HG03139 (cell line): ENCODE results near the gene PMS1.
A peak's percentile ranks its signal among the peaks of the same experiment; 100 is the strongest.
"Not testable (repeated sequence)": the region's sequence is repeated elsewhere in the genome, so short reads cannot be mapped to it uniquely, and the experiment has no call there.

Source experiments
- ATAC-seq: cut with Tn5 transposase; IDR thresholded peaks from one replicate; pipeline ENCODE4 v1.9.1; 2021; ENCODE audit not compliant: unreplicated experiment

PMS1 gene

DNA sequence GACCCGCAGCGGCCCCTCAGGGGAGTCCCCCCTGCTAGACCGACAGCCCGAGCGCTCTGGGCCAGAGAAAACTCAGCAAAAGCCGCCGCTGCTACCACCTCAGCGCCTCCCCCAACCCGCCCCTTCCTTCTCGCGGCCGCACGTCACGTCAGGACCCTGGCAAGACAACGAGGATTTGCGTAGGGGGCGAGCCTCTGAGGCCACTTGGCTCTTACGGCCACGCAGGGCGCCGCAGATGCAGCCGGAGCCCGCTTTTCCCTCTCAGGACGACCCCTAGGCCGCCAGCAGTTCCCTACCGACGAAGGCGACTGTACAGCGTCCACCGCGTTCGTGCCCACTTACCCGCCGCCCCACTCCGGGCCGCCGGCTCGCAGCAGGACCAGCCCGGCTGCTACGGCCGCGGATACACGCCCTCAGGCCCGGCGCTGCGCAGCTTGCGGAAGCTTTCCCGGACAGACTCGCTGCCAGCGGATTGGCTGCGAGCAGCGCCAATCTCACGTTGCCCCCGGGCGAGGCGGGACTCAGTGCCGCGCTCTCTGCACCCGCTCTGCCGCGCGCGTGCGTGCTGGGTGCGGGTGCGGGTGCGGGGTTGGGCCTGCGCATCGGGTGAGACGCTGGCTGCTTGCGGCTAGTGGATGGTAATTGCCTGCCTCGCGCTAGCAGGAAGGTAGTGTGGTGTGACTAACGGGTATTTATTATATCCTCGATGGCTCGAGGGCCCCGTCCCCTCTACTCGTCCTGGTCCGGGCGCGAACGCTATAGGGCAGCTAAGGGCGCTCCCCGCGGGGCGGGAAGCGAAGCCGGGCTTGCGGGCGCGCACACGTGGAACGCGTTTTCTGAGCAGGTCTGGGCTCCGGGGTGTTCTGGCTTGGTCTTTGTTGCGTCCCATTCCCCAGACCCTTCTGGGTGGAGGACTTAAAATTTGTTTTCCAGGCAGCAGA is at the start of gene PMS1, which contains the start of gene ORMDL1:
Gene PMS1 (plus strand): TSS at position 524 of the 941 bp plus-strand sequence. CDS start 7,360 bp downstream, outside the sequence.
Gene ORMDL1 (minus strand): TSS at position 413 of the 941 bp plus-strand sequence. CDS start 1,744 bp downstream, outside the sequence.
- ATAC-seq = peak; percentile 92

DNA sequence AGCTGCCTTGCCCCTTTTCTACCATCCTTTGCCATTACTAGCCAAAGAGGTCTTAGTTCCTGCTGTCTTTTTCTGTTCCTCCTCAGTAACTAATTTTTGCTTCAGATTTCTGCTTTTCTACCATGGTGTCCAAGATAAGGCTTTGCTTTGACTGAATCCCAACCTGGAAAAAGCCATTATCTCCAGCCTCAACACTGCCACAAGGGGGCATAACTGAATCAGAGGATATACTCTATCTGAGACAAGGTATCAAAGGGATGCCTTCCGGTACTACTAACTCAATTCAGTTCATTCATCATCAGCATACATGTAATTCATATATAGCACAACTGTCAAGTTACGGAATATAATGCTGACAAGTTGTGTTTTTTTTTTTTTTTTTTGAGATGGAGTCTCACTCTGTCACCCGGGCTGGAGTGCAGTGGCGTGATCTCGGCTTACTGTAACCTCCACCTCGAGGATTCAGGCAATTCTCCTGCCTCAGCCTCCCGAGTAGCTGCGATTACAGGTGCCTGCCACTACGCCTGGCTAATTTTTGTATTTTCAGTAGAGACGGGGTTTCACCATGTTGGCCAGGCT is 33.1 kb upstream of the PMS1 start:
- peak; percentile 54 for ATAC-seq

DNA sequence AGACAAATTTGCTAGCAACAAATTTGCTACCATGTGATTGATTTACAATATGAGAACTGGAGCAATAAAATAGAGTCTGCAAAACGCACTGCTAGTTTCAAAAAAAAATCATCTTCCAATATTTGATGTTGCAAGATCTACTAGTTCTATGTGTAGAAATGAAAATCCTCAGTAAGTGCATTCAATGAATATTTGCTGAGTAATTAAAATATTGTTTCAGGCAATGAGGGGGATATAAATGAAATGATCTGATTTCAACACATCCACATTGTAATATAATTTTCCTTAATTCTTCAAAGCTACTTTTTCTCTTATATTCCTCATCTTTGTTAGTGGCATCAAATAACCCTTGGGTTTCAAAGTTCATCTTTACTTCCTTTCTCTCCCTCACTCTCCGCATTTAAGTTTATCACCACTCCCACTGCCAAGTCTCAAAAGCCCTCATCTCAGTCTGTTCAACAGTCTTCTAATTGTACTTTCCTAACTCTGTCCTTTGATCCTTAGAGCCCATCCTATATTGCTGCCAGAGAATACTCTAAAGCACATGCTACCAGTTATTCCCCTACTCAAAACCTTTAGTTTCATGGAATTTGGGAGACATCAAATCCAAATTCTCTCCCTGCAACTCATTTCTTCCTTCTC is 27.8 kb upstream of the PMS1 start:
- ATAC-seq = no peak

DNA sequence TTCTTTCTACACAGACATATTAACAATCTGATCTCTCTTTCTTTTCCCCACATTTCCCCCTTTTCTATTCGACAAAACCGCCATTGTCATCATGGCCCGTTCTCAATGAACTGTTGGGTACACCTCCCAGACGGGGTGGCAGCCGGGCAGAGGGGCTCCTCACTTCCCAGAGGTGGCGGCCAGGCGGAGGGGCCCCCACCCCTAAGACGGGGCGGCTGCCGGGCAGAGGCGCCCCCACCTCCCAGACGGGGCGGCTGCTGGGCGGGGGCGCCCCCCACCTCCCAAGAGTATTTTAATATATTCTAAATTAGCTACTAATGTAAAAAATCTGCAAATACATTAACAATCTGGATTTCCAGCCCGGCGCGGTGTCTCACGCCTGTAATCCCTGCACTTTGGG is 24.1 kb upstream of the PMS1 start:
- not testable (repeated sequence) for ATAC-seq

DNA sequence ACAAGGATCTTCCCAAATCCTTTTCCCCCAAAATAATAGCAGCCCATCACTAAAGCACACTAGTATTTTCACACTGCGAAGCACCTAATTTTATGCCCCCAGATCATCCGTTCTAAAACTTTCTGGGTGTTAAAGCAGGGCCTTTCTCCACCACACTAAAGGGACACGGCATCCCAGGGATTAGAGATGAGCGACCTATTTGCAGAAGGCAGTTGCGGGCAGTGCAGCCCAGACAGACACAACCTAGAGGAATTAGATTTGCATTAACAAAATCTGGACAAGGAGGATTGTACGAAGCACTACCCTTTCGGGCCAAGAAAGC is 22.1 kb upstream of the PMS1 start:
- ATAC-seq = no peak

DNA sequence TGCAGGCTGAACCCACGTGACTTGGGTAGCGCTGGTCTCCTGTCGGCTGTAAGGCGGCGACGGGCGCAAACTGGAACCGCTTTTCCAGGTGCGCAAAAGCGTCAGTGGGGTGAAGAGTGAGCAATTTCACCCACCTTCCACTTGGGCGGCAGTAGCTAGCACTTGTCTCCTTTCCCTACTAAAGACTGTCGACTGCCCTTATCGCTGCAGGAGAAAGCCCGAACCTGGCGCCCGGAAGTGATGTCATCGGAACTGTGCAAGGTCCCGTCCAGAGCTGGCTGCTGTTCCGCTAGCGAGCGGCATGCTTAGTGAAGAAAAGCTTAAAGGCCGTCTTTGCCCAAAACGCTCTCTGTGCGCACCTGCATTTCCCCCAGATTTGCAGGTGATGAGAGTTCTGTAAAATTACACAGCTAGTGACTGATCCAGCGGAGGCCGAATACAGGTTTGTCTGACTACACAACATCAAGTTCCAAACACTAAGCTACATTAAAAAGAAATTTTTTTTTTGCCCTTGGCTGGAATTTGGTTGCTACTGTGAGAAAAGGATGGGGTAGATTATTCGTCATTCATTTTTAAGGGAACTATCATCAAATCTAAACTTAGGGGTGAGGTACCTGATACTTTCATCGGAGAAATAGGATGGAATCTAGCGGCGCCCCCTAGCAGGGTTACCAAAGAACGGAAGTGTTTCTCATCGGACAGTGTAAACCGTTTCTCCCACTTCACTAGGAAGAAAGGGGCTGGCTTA is 21.5 kb upstream of the PMS1 start, which contains the start of gene OSGEPL1:
Gene OSGEPL1 (minus strand): TSS at position 242 of the 748 bp plus-strand sequence. CDS start 1,152 bp downstream, outside the sequence.
- peak; percentile 97 for ATAC-seq

DNA sequence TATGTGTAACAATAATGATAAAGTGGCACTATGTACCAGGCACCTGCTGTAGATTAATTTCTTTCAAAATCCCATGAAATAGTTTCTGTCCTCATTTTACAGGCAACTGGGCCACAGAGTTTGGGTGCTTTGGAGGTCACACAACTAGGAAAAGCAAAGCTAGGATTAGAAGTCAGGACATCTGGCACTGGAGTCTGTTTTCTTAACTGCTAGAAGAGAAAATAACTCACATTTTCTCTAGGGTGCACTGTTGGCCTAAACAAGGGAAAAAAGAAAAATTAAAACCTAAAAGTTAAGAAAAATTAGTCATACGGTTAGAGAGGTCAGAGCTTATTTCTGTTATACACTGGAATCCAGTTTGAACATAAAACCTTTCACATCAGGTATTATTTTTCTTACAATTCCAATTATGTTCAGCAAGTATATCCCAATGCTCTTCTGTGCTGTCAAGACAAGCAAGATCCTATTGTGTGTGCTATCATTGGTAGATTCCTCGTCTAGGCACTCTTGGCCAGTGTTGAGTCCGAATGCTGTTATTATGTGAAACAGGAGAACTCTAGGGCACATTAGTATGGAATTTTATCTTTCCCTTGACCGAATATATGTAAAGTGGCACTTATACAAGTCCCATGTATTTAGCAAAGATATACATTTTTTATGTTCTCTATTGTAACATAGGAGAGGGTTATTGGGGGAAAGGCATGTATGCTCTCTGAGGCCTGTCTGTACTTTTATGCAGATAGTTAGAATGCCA is 20.2 kb upstream of the PMS1 start:
- ATAC-seq = no peak

DNA sequence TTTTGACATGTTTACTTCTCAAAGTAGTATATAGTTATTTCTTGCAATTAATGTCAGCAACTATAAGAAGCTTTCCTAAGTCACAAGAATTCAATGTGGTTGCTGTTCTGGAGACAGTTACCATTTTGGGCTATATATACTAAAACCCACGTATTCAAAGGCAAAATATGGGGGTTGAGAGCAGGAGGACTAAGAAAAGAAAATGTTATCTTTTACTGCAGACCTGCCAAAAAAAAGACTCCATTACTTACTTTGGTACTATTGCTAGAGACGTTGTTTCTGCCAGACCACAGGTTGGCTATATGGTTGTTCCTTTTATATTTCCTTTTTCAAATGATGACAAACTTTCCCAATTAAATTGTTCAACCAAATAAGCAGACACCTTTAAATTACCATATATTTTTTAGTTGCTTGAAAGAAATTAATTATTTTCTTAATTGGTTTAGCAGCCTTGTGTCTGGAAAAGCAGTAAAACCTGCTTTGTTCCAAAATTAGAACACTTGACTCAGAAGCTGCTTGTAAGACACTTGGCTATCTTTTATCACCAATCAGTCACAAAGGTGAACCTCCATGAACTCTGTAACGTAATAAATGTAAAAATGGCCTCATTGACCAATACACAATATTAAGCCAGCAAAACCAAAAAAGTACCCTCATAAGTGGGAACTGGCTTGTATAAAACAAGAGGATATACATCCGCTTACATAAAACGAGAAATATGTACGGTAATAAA is 13.5 kb upstream of the PMS1 start:
- no peak for ATAC-seq

DNA sequence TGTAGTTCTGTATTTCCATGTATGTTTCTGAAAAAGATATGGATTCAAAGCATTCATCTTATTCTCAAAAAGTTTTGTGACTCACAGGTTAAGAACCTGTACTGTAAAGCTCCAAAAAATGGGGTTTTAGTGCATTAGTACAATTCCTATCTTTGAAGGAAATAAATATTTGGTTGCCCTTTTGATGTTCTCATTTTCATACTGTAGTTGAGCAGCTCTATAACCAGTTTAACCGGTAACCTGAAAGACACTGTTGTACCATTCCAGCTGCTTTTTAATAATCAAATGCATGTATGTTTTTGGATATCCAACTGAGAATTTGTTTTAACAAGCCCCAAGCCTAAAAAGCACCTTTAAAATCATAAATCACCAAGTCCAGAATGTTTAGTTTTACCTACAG is 12.0 kb upstream of the PMS1 start:
- ATAC-seq = no peak

DNA sequence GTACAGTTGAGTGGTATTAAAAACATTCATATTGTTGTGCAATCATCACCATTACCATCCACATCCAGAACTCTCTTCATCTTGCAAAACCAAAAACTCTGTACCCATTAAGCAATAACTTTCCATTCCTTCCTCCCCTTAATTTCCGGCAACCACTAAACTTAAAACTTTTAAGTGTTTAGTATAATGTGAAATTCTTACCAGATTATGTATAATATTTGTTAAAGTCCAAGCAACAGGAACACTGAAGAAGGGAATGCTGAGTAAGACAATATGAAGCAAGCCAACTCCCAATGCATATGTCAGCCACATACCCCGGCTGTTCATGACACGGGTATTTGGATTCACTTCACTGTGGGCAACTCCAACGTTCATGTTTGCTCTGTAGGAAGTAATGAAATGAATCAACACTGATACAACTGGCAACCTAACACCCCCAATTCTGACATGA is 2.0 kb upstream of the PMS1 start:
- no peak for ATAC-seq

DNA sequence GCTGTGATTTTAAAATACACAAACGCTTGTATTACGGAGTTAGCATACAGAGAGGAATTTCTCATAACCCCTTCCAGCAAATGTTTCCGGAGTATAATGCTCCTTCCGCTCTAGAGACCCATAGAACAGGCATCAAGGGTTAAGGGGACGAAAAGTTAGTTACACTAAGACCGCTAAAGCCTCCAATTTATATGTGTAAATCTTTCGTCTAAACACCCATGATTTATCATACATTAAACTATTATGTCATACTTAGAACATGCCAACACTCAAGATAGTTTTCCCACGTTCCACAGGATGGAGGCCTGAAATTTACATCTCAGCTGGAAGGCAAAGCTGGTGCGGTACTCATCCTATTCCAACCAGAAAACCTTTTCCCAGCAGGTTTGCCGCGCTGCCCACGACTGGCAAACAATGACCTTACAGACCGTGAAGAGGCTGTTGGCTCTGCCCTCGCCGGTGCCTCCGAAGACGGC is 761 bp upstream of the PMS1 start:
- ATAC-seq = peak; percentile 3

DNA sequence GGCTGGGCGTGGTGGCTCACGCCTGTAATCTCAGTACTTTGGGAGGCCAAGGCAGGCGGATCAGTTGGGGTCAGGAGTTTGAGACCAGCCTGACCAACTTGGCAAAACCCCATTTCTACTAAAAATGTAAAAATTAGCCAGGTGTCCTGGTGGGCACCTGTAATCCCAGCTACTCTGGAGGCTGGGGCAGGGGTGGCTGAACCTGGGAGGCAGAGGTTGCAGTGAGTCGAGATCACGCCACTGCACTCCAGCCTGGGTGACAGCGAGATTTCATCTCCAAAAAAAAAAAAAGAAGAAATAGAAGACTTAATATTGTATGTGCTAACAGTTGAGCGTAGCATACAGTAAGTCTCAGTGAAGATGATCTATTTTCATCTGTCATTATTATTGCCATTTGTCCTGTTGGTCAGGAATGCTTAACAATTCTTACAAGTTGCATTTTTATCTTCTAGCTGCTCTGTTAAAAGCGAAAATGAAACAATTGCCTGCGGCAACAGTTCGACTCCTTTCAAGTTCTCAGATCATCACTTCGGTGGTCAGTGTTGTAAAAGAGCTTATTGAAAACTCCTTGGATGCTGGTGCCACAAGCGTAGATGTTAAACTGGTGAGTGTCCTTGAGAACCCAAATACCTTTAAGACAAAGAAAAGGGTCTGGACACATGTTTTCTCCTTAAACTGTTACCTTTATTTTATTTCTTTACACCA is 7.2 kb downstream of the PMS1 start:
- no peak for ATAC-seq

DNA sequence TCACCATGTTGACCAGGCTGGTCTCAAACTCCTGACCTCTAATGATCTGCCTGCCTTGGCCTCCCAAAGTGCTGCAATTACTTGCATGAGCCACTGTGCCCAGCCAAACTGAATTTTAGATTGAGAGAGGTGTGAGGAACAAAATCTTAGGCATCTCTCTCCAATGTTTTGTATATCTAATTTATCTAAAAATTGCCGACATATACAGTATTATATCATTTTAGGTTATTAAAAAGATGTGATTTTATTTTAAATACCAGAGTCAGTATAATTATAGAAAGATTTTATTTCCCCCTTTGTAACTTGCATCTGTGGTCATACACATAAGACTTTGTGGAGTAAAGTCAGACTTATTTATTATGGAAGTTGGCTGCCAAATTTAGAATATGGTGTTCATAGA is 10.1 kb downstream of the PMS1 start:
- ATAC-seq = no peak

DNA sequence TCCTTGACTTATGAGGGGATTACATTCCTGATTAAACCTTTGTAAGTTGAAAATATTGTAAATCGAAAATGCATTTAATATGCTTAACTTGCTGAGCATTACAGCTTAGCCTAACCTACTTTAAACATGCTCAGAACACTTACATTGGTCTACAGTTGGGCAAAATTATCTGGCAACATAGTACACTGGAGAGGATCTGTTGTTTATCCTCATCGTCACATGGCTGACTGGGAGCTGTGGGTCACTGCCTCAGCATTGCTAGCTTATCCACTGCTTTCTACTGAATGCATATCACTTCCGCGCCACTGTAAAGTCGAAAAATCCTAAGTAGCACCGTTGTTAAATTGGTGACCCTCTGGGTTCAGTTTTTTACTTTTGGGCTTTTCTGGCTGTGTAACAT is 13.7 kb downstream of the PMS1 start:
- ATAC-seq = no peak

DNA sequence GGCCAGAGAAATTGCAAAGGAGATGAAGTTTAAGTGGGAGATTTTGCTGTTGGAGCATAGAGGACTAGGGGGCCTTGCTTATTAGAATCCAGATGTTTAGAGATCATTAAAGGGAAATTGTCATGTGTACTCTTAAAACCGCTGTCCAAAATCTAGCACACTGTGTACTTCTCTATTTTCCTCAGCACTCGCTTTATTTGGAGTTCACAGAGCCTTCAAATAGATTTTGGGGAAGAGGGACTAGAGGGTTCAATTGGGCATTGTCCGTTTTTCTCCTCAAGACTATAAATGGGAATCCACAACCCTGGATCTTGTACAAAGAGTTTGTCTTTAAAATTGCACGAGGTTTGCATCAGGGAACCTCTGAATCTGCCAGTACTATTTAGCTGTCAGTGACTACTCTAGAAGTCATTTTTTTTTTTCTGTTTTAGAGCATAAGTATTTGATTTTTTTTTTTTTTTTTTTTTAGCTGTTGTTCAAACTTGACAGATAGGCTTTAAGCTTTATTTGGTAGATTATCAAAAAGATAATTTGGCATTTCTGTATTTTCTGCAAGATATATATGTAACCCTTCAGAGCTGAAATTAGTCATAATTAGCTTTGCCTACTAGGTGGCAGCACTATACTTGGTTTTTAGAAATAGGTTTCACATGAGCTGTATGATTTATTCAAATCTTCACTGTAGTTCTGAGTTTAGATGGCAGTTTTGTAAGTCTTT is 14.2 kb downstream of the PMS1 start:
- no peak for ATAC-seq

DNA sequence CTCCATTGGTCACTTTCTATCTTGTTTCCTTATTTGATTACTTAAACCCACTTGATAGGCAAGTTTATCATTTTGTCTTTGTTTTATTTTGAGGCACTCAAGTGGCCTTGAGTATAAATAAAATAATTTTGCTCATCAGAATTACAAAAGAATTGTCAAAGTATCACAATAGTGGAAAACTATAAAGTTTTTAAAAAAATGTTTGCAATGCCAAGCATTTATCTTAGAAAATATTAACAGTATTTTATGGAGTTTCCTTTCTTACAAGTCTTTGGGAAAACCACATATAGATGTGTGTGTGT is 14.7 kb downstream of the PMS1 start:
- ATAC-seq = no peak

DNA sequence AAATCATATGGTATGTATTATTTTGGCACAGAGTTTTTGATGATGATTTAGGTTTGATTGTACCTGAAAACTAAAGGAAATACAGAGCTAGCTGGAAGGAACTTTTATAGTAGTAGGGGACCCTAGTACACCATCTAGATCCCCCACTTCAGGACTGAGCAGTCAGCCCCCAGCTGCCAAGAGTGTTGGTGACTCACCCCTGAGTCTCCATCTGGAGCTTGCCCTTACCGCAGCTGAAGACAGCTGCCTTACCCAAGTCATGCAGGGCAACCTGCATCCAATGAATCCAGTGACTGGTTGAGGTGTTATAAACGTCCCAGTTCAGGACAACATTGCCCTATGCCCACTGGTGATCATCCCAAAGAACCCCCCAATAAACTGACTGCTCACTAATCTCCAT is 15.3 kb downstream of the PMS1 start:
- no peak for ATAC-seq

DNA sequence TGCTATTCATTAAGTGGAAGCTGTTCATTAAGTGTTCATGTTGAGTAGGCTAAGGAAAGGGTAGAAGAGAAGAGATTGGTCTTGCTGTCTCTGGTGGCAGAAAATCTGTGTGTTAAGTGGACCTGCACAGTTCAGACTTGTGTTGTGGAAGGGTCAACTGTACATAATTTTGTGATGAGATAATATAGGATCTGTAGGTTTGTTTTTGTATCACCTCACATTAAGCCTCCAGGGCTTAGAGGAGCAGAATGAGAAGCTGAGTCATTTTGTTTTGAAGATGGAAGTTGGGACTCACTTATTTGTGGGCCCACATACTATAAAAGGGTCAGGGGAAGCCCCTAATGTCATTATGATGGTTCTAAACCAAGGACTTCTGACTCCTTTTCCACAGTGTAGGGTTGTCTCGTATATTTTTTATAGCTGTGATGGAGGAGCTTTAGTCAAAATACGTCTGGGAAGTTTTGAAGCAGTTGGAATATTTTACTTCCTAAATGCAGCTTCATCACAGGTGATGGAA is 18.2 kb downstream of the PMS1 start:
- no peak for ATAC-seq
